ENCODE results near the gene KATNB1.

- TF ChIP-seq POLR2A (IDR thresholded peaks at IDR 0.05) (no peak), CTCF (IDR thresholded peaks at IDR 0.05) (no peak)
Measured at GRCh38 chr16:57765160-57765728, 29.7 kb downstream of the KATNB1 start.
